SK-N-SH (cell line): ENCODE data around the gene PBX3. TPM values are rescaled to one million over a fixed set of nuclear protein-coding genes. Genes with fewer than 3 reads are reported as not detected.
A peak's percentile ranks its signal among the peaks of the same experiment; 100 is the strongest.

Source experiments
- CTCF ChIA-PET: fragments of 300-600, 350-600 bp; formaldehyde crosslinking; extraction: SDS; loops from one replicate; lab custom pipeline; 2021; lab: Yijun Ruan, JAX
- POLR2A ChIA-PET: fragments of 350-600 bp; sonication (Branson Sonifier 250); formaldehyde crosslinking; extraction: SDS; loops from one replicate; lab custom pipeline; 2020; ENCODE audit warnings: antibody characterized with exemption, inconsistent platforms; lab: Yijun Ruan, JAX
- DNase-seq: peaks from one replicate; pipeline ENCODE4 v3.0.0; 2012
- H2AFZ ChIP-seq: fragments of 200-600 bp; sonication (generic); 2 replicates; pipeline ENCODE4 v1.8.1; 2016; ENCODE audit warnings: antibody characterized with exemption, mild to moderate bottlenecking, low read depth
- H3F3A ChIP-seq: fragments of 200-600 bp; sonication (generic); replicated peaks from 2 replicates; pipeline ENCODE3; 2016; ENCODE audit warnings: antibody characterized with exemption, mild to moderate bottlenecking; ENCODE audit not compliant: insufficient read depth
- H3K27ac ChIP-seq, 2 experiments: fragments of 200-500 bp in 1 of 2; fragments of 200-600 bp in 1 of 2; sonication (Bioruptor generic) in 1 of 2; sonication (generic), shearing (Covaris generic) in 1 of 2; 2 replicates each; pipeline versions ENCODE4 v1.5.1 to v1.6.1; 2014 to 2016; ENCODE audit warnings: low read depth in 2 of 2, inconsistent platforms in 1 of 2, low read length in 1 of 2, mild to moderate bottlenecking in 1 of 2, mixed read lengths in 1 of 2
- H3K27me3 ChIP-seq: fragments of 200-600 bp; sonication (generic), shearing (Covaris generic); 2 replicates; pipeline ENCODE4 v1.6.1; 2016; ENCODE audit warnings: mixed run types; ENCODE audit not compliant: insufficient read depth
- H3K36me3 ChIP-seq, 2 experiments: fragments of 200-500 bp in 1 of 2; fragments of 200-600 bp in 1 of 2; sonication (Bioruptor generic) in 1 of 2; sonication (generic) in 1 of 2; replicated peaks in 1 of 2; 2 replicates each; pipeline versions ENCODE3 to v1.5.1; 2014 to 2016; ENCODE audit warnings: low read length in 1 of 2, mild to moderate bottlenecking in 1 of 2; ENCODE audit not compliant: insufficient read depth in 2 of 2, control insufficient read depth in 1 of 2
- H3K4me1 ChIP-seq, 2 experiments: fragments of 200-500 bp in 1 of 2; fragments of 200-600 bp in 1 of 2; sonication (Bioruptor generic) in 1 of 2; sonication (generic), shearing (Covaris generic) in 1 of 2; 2 replicates each; pipeline versions ENCODE4 v1.5.1 to v1.6.1; 2014 to 2016; ENCODE audit warnings: low read depth in 1 of 2, low read length in 1 of 2, mixed run types in 1 of 2; ENCODE audit not compliant: insufficient read depth in 2 of 2, control insufficient read depth in 1 of 2
- H3K4me2 ChIP-seq: fragments of 200-600 bp; sonication (generic), shearing (Covaris generic); 2 replicates; pipeline ENCODE4 v1.6.1; 2017; ENCODE audit warnings: mixed run types
- H3K4me3 ChIP-seq, 2 experiments: fragments of 200-500 bp in 1 of 2; fragments of 200-600 bp in 1 of 2; sonication (Bioruptor generic) in 1 of 2; sonication (generic), shearing (Covaris generic) in 1 of 2; 2 replicates each; pipeline versions ENCODE4 v1.5.1 to v1.8.1; 2014 to 2016; ENCODE audit warnings: low read depth in 2 of 2, inconsistent platforms in 1 of 2, low read length in 1 of 2, mild to moderate bottlenecking in 1 of 2, mixed read lengths in 1 of 2, moderate library complexity in 1 of 2
- H3K79me2 ChIP-seq: fragments of 200-600 bp; sonication (generic); 2 replicates; pipeline ENCODE4 v1.8.1; 2017; ENCODE audit warnings: mild to moderate bottlenecking; ENCODE audit not compliant: insufficient read depth
- H3K9ac ChIP-seq: fragments of 200-600 bp; sonication (generic); 2 replicates; pipeline ENCODE4 v1.6.1; 2017; ENCODE audit warnings: mixed run types
- H3K9me2 ChIP-seq: fragments of 200-600 bp; sonication (generic); 2 replicates; pipeline ENCODE4 v1.6.1; 2017; ENCODE audit warnings: mixed run types
- H3K9me3 ChIP-seq: fragments of 200-600 bp; sonication (generic); 2 replicates; pipeline ENCODE4 v1.6.1; 2017; ENCODE audit warnings: mixed run types, mild to moderate bottlenecking, moderate library complexity
- H4K20me1 ChIP-seq: fragments of 200-600 bp; sonication (generic); 2 replicates; pipeline ENCODE4 v1.6.1; 2017; ENCODE audit warnings: mild to moderate bottlenecking, mixed run types; ENCODE audit not compliant: insufficient read depth
- EP300 ChIP-seq, 2 experiments: IDR thresholded peaks; 2 replicates each; pipeline versions ENCODE4 v1.4.0 to v1.6.1; 2012; ENCODE audit warnings: borderline replicate concordance in 1 of 2, low read depth in 1 of 2, low read length in 1 of 2
- FOXJ3 ChIP-seq: sonication (generic); formaldehyde crosslinking; IDR thresholded peaks from 2 replicates; pipeline ENCODE4 v1.5.1; 2020; ENCODE audit warnings: mild to moderate bottlenecking, missing genetic modification reagents
- FOXM1 ChIP-seq: IDR thresholded peaks from 2 replicates; pipeline ENCODE4 v1.4.0; 2012; ENCODE audit warnings: low read depth, mild to moderate bottlenecking
- GABPA ChIP-seq: IDR thresholded peaks from 2 replicates; pipeline ENCODE4 v1.4.0; 2012; ENCODE audit warnings: low read depth, mild to moderate bottlenecking
- GATA2 ChIP-seq: sonication (generic); formaldehyde crosslinking; IDR thresholded peaks from 2 replicates; pipeline ENCODE4 v1.5.0; 2020; ENCODE audit warnings: mild to moderate bottlenecking, missing genetic modification reagents
- MXI1 ChIP-seq: IDR thresholded peaks from 2 replicates; pipeline ENCODE4 v1.6.1; 2012; ENCODE audit warnings: mild to moderate bottlenecking, low read depth, low read length, improper control_type of control experiment
- NRF1 ChIP-seq: IDR thresholded peaks from 2 replicates; pipeline ENCODE4 v1.6.1; 2012; ENCODE audit warnings: low read depth, mild to moderate bottlenecking, low read length
- POLR2AphosphoS5 ChIP-seq: IDR thresholded peaks from 2 replicates; pipeline ENCODE4 v1.6.1; 2012; ENCODE audit warnings: low read depth, low read length
- RAD21 ChIP-seq: IDR thresholded peaks from 2 replicates; pipeline ENCODE4 v1.6.1; 2012; ENCODE audit warnings: mild to moderate bottlenecking, low read length
- RCOR1 ChIP-seq: fragments of 150-350 bp; IDR thresholded peaks from 2 replicates; pipeline ENCODE4 v1.6.1; 2017; ENCODE audit warnings: antibody characterized with exemption, low read length
- SMC3 ChIP-seq: IDR thresholded peaks from 2 replicates; pipeline ENCODE4 v1.6.1; 2012; ENCODE audit warnings: low read depth, low read length, improper control_type of control experiment
- TCF12 ChIP-seq: IDR thresholded peaks from 2 replicates; pipeline ENCODE4 v1.4.0; 2012
- TEAD4 ChIP-seq: IDR thresholded peaks from 2 replicates; pipeline ENCODE4 v1.4.0; 2012; ENCODE audit warnings: mild to moderate bottlenecking, borderline replicate concordance; ENCODE audit not compliant: insufficient read depth
- WGBS: methylation state at CpG from one replicate; pipeline ENCODE4 v1.1.6; 2017; ENCODE audit warnings: low lambda C conversion rate; 5-methylcytosine and 5-hydroxymethylcytosine counted together
- polyA plus RNA-seq, 3 experiments: library from polyadenylated mRNA; depleted of rRNA; stranded (reverse); fragments of >200 nt; gene quantifications; 2 replicates each; pipeline ENCODE4 v1.2.3, GENCODE V29; 2012
- TF ChIP-seq, protein P1 (sequence below): IDR thresholded peaks from 2 replicates; pipeline ENCODE4 v1.4.0; 2012; ENCODE audit warnings: low read depth, borderline replicate concordance
- TF ChIP-seq, protein P2 (sequence below): fragments of 200-600 bp; sonication (generic); IDR thresholded peaks from 2 replicates; pipeline ENCODE4 v1.6.1; 2017; ENCODE audit warnings: antibody characterized with exemption, mild to moderate bottlenecking, moderate library complexity
- TF ChIP-seq, protein P3 (sequence below): fragments of 150-350 bp; IDR thresholded peaks from 2 replicates; pipeline ENCODE4 v1.6.1; 2017; ENCODE audit warnings: antibody characterized with exemption, low read length, low read depth, borderline replicate concordance
- TF ChIP-seq, protein P4 (sequence below): IDR thresholded peaks from 2 replicates; pipeline ENCODE4 v1.4.0; 2012; ENCODE audit warnings: low read depth, borderline replicate concordance

Gene PBX3
- polyA plus RNA-seq, 1 of the 3 experiments (the other 2 are of a cell fraction), result 73.0 TPM

DNA sequence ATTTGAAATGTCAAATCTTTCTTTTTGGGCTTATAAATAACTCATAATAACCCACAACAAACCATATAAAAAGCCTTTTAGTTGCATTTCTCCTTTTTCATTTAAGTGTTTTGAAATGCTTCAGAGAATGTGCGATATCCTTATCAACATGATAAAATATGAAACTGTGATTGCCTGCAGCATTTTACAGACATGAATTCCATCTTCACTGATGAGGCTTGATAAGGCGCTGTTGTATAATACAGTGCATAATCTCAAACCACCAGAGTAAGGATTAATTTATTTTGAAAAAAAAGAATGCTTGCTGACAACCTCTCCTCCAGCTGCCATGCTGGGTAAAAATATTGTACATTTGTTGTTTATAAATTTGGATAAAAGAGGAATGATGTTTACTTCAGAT is 216.8 kb downstream of the PBX3 start:
- DNase-seq, result no peak
- no peaks in the 10 kb centered on the region for H3K27me3 ChIP-seq
- no peaks in the 10 kb centered on the region for H3K9me3 ChIP-seq
- 82% methylated on average over 2 of the region's 2 CpGs for WGBS
- H3K36me3 ChIP-seq, result peaks cover 70 to 76% of the 10 kb centered on the region in 2 experiments
- peaks cover 8% of the 10 kb centered on the region; the same call in 1 of the 2 replicates for H3K79me2 ChIP-seq
- peak; percentile 76; the same call in 1 of the 2 replicates for TF ChIP-seq RCOR1
- TF ChIP-seq TCF12, result no peak
- no peak for TF ChIP-seq SMC3
- peak; percentile 65 for TF ChIP-seq FOXJ3 (CRISPR knock-in tag)
- TF ChIP-seq RAD21, result 0 out of 2 replicates have a peak, but pooled peaks have one; percentile 10
- peak in 1 of 2 experiments; percentile 24; a peak in 1 of 4 replicates for TF ChIP-seq EP300 (IDR thresholded peaks at IDR 0.05; ENCODE audit: borderline replicate concordance in 1 of 2, low read depth in 1 of 2, low read length in 1 of 2)
- TF ChIP-seq GATA2, result peak; percentile 92
- no peak for TF ChIP-seq NRF1
- POLR2A ChIA-PET, result interaction anchor here (1.1 kb wide), 1 partner anchor 10 kb away, joined by 3 read pairs; no protein-coding TSS in a partner anchor
- peaks cover 0 to 37% of the 10 kb centered on the region in 2 experiments; a peak in 2 of 4 replicates for H3K4me1 ChIP-seq
- no peaks in the 10 kb centered on the region for H3K9me2 ChIP-seq
- no peak overlapping the region for H3K4me3 ChIP-seq
- H3F3A ChIP-seq, result peaks cover 23% of the 10 kb centered on the region
- no peaks in the 10 kb centered on the region for H4K20me1 ChIP-seq
- no peak overlapping the region for H3K9ac ChIP-seq
- H2AFZ ChIP-seq, result no peak overlapping the region
- H3K27ac ChIP-seq, result no peak overlapping the region; a peak in 1 of 4 replicates
- no peak overlapping the region for H3K4me2 ChIP-seq
- CTCF ChIA-PET, result interaction anchor here (1.6 kb wide), 1 partner anchor 8 kb away, joined by 4 read pairs; no protein-coding TSS in a partner anchor

DNA sequence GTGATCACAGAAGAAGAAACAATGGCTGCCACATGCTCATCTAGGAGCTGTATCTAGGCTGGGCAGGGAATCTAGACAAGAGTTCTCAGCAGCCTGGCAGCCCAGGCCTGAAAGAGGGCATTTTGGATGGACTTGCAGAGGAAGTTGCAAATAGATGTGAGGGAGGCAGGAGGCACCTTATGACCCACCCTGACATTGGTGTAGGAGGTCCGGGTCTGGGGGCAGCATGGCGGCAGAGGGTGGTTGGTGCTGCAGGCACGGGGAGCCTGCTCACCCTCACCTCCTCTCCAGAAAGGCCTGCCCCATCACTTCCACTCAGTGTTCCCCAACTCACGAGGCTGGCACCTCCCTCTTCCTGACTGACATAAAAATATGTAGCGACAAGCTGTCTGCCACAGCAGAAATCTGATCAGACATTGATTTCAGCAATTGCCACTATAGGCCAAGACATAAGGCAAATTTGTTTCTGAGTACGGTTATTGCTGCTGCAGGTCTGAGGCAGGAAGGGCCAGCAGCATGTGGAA is 217.6 kb downstream of the PBX3 start:
- Histone ChIP-seq H4K20me1 (no peaks in the 10 kb centered on the region), H3K9ac (no peak overlapping the region), H2AFZ (no peak overlapping the region), H3K4me3 (no peak overlapping the region), H3K79me2 (peaks cover 5% of the 10 kb centered on the region; the same call in 1 of the 2 replicates), H3K27me3 (no peaks in the 10 kb centered on the region), H3K27ac (no peak overlapping the region), H3K9me2 (no peaks in the 10 kb centered on the region), H3K4me1 (peaks cover 0 to 38% of the 10 kb centered on the region in 2 experiments; a peak in 2 of 4 replicates), H3F3A (peaks cover 25% of the 10 kb centered on the region), H3K36me3 (peaks cover 69 to 74% of the 10 kb centered on the region in 2 experiments), H3K4me2 (no peak overlapping the region), H3K9me3 (no peaks in the 10 kb centered on the region)
- no peak for DNase-seq
- WGBS, result 94% methylated on average over 6 of the region's 6 CpGs
- POLR2A ChIA-PET, result interaction anchor here (1.1 kb wide), 1 partner anchor 11 kb away, joined by 3 read pairs; no protein-coding TSS in a partner anchor
- CTCF ChIA-PET, result interaction anchor here (1.6 kb wide), 1 partner anchor 9 kb away, joined by 4 read pairs; no protein-coding TSS in a partner anchor
- TF ChIP-seq MXI1 (no peak), TEAD4 (no peak), POLR2AphosphoS5 (no peak), FOXM1 (no peak), EP300 (IDR thresholded peaks at IDR 0.05; ENCODE audit: borderline replicate concordance in 1 of 2, low read depth in 1 of 2, low read length in 1 of 2) (no peak), GABPA (no peak), SMC3 (no peak), GATA2 (no peak)
- TF ChIP-seq, protein P1, sequence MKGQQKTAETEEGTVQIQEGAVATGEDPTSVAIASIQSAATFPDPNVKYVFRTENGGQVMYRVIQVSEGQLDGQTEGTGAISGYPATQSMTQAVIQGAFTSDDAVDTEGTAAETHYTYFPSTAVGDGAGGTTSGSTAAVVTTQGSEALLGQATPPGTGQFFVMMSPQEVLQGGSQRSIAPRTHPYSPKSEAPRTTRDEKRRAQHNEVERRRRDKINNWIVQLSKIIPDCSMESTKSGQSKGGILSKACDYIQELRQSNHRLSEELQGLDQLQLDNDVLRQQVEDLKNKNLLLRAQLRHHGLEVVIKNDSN, result no peak
- TF ChIP-seq, protein P2, sequence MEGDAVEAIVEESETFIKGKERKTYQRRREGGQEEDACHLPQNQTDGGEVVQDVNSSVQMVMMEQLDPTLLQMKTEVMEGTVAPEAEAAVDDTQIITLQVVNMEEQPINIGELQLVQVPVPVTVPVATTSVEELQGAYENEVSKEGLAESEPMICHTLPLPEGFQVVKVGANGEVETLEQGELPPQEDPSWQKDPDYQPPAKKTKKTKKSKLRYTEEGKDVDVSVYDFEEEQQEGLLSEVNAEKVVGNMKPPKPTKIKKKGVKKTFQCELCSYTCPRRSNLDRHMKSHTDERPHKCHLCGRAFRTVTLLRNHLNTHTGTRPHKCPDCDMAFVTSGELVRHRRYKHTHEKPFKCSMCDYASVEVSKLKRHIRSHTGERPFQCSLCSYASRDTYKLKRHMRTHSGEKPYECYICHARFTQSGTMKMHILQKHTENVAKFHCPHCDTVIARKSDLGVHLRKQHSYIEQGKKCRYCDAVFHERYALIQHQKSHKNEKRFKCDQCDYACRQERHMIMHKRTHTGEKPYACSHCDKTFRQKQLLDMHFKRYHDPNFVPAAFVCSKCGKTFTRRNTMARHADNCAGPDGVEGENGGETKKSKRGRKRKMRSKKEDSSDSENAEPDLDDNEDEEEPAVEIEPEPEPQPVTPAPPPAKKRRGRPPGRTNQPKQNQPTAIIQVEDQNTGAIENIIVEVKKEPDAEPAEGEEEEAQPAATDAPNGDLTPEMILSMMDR, result no peak
- TF ChIP-seq, protein P3, sequence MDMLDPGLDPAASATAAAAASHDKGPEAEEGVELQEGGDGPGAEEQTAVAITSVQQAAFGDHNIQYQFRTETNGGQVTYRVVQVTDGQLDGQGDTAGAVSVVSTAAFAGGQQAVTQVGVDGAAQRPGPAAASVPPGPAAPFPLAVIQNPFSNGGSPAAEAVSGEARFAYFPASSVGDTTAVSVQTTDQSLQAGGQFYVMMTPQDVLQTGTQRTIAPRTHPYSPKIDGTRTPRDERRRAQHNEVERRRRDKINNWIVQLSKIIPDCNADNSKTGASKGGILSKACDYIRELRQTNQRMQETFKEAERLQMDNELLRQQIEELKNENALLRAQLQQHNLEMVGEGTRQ, result no peak
- TF ChIP-seq, protein P4, sequence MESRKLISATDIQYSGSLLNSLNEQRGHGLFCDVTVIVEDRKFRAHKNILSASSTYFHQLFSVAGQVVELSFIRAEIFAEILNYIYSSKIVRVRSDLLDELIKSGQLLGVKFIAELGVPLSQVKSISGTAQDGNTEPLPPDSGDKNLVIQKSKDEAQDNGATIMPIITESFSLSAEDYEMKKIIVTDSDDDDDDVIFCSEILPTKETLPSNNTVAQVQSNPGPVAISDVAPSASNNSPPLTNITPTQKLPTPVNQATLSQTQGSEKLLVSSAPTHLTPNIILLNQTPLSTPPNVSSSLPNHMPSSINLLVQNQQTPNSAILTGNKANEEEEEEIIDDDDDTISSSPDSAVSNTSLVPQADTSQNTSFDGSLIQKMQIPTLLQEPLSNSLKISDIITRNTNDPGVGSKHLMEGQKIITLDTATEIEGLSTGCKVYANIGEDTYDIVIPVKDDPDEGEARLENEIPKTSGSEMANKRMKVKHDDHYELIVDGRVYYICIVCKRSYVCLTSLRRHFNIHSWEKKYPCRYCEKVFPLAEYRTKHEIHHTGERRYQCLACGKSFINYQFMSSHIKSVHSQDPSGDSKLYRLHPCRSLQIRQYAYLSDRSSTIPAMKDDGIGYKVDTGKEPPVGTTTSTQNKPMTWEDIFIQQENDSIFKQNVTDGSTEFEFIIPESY, result no peak
